ENCODE data around the gene KAZN. TPM values are rescaled to one million over a fixed set of nuclear protein-coding genes. Genes with fewer than 3 reads are reported as not detected.

The KAZN gene
- polyA plus RNA-seq, 2 of the 4 experiments (the other 2 are of a cell fraction) = 1.3 to 1.9 TPM

- POLR2A ChIA-PET = no interaction called here
- ATAC-seq (no peak), DNase-seq (ENCODE audit: low read depth in 1 of 2, low spot score in 1 of 2) (no peak), FAIRE-seq (no peak)
- 5% methylated on average over 3 of the region's 4 CpGs for WGBS (ENCODE audit: missing lambda C conversion rate)
- Histone ChIP-seq H3K4me1 (no peaks in the 10 kb centered on the region), H3K9me3 (no peaks in the 10 kb centered on the region; the same call in 2 of the 3 replicates), H3K4me2 (no peak overlapping the region), H3K4me3 (no peak overlapping the region), H3K27ac (no peak overlapping the region)
- TF ChIP-seq EHMT2 (IDR thresholded peaks at IDR 0.05; ENCODE audit: low read depth) (no peak), CHD4 (IDR thresholded peaks at IDR 0.05; ENCODE audit: borderline replicate concordance) (no peak), RARB (CRISPR knock-in tag; IDR thresholded peaks at IDR 0.05) (no peak), GATA3 (IDR thresholded peaks at IDR 0.05; ENCODE audit: borderline replicate concordance) (no peak), HOXB13 (CRISPR knock-in tag; IDR thresholded peaks at IDR 0.05; ENCODE audit: low read depth) (no peak), ZSCAN20 (CRISPR knock-in tag; IDR thresholded peaks at IDR 0.05) (no peak), BHLHE40 (IDR thresholded peaks at IDR 0.05; ENCODE audit: low read depth, low read length) (no peak), FOXS1 (CRISPR knock-in tag; IDR thresholded peaks at IDR 0.05) (no peak), RFX5 (IDR thresholded peaks at IDR 0.05) (no peak), SREBF2 (IDR thresholded peaks at IDR 0.05) (no peak)
- TF ChIP-seq, protein P1, sequence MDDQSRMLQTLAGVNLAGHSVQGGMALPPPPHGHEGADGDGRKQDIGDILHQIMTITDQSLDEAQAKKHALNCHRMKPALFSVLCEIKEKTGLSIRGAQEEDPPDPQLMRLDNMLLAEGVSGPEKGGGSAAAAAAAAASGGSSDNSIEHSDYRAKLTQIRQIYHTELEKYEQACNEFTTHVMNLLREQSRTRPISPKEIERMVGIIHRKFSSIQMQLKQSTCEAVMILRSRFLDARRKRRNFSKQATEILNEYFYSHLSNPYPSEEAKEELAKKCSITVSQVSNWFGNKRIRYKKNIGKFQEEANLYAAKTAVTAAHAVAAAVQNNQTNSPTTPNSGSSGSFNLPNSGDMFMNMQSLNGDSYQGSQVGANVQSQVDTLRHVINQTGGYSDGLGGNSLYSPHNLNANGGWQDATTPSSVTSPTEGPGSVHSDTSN (IDR thresholded peaks at IDR 0.05) = no peak
- CTCF ChIA-PET = no interaction called here
Measured at GRCh38 chr1:14713077-14713476, 114.6 kb downstream of the KAZN start.

- no peak for FAIRE-seq
- no peak for DNase-seq (ENCODE audit: low read depth in 1 of 2, low spot score in 1 of 2)
- H3K9me3 ChIP-seq = no peaks in the 10 kb centered on the region; the same call in 2 of the 3 replicates
- H3K4me3 ChIP-seq = no peak overlapping the region
- no peak overlapping the region for H3K4me2 ChIP-seq
- no peak overlapping the region for H3K27ac ChIP-seq
- 36% methylated on average over 10 of the region's 10 CpGs for WGBS (ENCODE audit: missing lambda C conversion rate)
- TF ChIP-seq CTCF (IDR thresholded peaks at IDR 0.05) (no peak), HMGXB4 (CRISPR knock-in tag; IDR thresholded peaks at IDR 0.05; ENCODE audit: borderline replicate concordance) (no peak), CBX8 (IDR thresholded peaks at IDR 0.05) (no peak), ZNF302 (CRISPR knock-in tag; IDR thresholded peaks at IDR 0.05) (no peak), REST (IDR thresholded peaks at IDR 0.05) (no peak), HOXA7 (CRISPR knock-in tag; IDR thresholded peaks at IDR 0.05) (no peak), POLR2AphosphoS2 (conservative IDR thresholded peaks at IDR 0.05; ENCODE audit: low read length) (no peak), TP53 (CRISPR knock-in tag; IDR thresholded peaks at IDR 0.05) (no peak), RCOR1 (IDR thresholded peaks at IDR 0.05; ENCODE audit: low read depth, low read length) (no peak), ELK1 (IDR thresholded peaks at IDR 0.05; ENCODE audit: low read depth, low read length) (no peak), FOSB (CRISPR knock-in tag; IDR thresholded peaks at IDR 0.05) (no peak), EHF (CRISPR knock-in tag; IDR thresholded peaks at IDR 0.05) (no peak), NPAS2 (CRISPR knock-in tag; IDR thresholded peaks at IDR 0.05; ENCODE audit: borderline replicate concordance) (no peak), SMC3 (IDR thresholded peaks at IDR 0.05) (no peak)
- ChIA-PET POLR2A (no interaction called here), CTCF (no interaction called here)
- no peak for ATAC-seq
- H3K4me1 ChIP-seq = no peaks in the 10 kb centered on the region
Measured at GRCh38 chr1:14715266-14715665, 116.8 kb downstream of the KAZN start.

All from A549 (cell line).